22Rv1 (cell line): ENCODE data around the gene CMTR2.
"Not testable (repeated sequence)": the region's sequence is repeated elsewhere in the genome, so short reads cannot be mapped to it uniquely, and the experiment has no call there.

Experiments used
- H3K27ac ChIP-seq: fragments of 450-650 bp; 2 replicates; pipeline ENCODE4 v1.5.1; 2017
- CTCF ChIP-seq: fragments of 450-650 bp; IDR thresholded peaks from 2 replicates; pipeline ENCODE4 v1.5.1; 2017; ENCODE audit warnings: mild to moderate bottlenecking
- ZFX ChIP-seq: fragments of 450-650 bp; IDR thresholded peaks from 2 replicates; pipeline ENCODE4 v1.6.1; 2017; ENCODE audit warnings: antibody characterized with exemption, borderline replicate concordance

Gene CMTR2

DNA sequence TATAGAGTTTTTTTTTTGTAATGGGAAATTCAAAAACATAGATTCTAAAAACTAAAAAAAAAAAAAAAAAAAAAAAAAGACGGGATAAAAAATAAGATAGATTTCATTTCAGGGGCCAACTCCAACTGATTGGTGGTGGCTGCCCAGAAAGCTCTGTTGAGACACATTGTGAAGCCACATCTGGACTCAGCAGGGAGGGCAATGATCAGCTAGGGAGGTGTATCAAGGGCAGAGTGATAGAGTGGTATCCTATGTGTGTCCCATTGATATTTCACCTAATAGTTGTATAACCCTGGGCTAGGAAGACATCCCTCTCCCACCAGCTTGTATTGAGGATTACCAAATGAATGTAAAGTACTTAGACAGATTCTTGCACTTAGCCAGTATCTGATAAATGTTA lies 6.7 kb upstream of the CMTR2 start:
- H3K27ac ChIP-seq, result no peak overlapping the region
- TF ChIP-seq CTCF, result no peak
- no peak for TF ChIP-seq ZFX

DNA sequence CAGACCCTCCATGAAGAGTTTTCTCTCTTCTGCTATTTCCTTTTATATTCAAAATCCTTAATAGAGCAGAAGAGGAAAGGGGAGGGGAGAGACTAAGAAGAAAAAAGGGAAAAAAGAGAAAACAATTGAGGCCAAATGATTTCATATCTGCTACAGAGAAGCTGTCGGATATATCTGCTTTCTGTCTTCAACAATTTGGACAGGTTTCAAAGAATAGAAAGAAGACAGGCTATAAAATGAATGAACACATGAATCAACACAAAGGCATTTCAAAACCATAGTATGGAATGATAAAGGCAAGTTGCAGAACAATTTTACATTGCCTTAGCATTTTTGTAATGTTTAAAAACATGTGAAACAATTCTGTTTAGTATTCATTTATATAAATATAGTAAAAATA lies 4.7 kb upstream of the CMTR2 start:
- TF ChIP-seq CTCF, result no peak
- TF ChIP-seq ZFX, result no peak
- no peak overlapping the region for H3K27ac ChIP-seq

DNA sequence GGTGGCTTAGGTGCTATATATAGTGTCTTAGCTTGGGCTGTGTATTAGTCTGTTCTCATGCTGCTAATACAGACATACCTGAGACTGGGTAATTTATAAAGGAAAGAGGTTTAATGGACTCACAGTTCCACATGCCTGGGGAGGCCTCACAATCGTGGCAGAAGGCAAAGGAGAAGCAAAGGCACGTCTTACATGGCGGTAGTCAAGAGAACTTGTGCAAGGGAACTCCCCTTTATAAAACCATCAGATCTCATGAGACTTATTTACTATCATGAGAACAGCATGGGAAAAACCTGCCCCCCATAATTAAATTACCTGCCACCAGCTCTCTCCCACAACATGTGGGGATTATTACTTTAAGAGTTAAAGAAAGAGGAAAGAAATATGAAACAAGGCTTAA lies 2.9 kb upstream of the CMTR2 start:
- not testable (repeated sequence) for H3K27ac ChIP-seq

GRCh38 chr16:71289732-71290062 lies 495 bp upstream of the CMTR2 start:
- no peak for TF ChIP-seq CTCF
- TF ChIP-seq ZFX, result no peak
- H3K27ac ChIP-seq, result peak overlapping the region; percentile 85

GRCh38 chr16:71288570-71288889 lies 672 bp downstream of the CMTR2 start:
- no peak for TF ChIP-seq ZFX
- TF ChIP-seq CTCF, result no peak
- peak overlapping the region; percentile 85 for H3K27ac ChIP-seq

DNA sequence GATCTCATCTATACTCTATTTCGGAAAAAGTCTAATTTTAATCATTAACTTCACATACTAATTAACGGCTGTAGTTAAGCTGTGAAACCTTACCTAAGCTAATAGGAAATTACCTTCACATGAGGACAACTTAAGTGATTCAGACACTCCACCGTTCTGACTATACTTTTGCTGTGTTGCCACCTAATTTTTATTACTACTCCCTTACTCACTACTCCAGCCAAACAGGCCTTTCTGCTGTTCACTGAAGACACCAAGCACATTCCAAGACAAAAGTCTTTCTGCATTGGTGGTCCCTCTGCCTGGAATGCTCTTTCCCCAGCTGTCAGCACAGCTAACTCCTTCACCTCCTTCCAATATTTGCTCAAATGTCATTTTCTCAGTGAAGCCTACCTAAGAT lies 1.3 kb downstream of the CMTR2 start:
- no peak for TF ChIP-seq ZFX
- TF ChIP-seq CTCF, result no peak
- no peak overlapping the region for H3K27ac ChIP-seq

- H3K27ac ChIP-seq, result no peak overlapping the region
- TF ChIP-seq ZFX, result no peak
- TF ChIP-seq CTCF, result no peak
Observed at GRCh38 chr16:71287454-71287853, 1.7 kb downstream of the CMTR2 start.

- TF ChIP-seq CTCF (no peak), ZFX (no peak)
- no peak overlapping the region for H3K27ac ChIP-seq
Observed at GRCh38 chr16:71283612-71284011, 5.6 kb downstream of the CMTR2 start.
